Subcutaneous adipose tissue (tissue), 4 donors: ENCODE data around the gene HRCT1. TPM values are rescaled to one million over a fixed set of nuclear protein-coding genes. Genes with fewer than 3 reads are reported as not detected.

Experiments used
- CTCF ChIP-seq: fragments of 450-650 bp; IDR thresholded peaks from one replicate; pipeline ENCODE4 v1.5.1; 2016; ENCODE audit warnings: low read depth, mild to moderate bottlenecking, control low read depth, antibody characterized with exemption, moderate library complexity
- total RNA-seq, 4 donors: library from RNA; depleted of rRNA; stranded (reverse); fragments of >200 nt; gene quantifications; one replicate each; pipeline ENCODE4 v1.1.0, GENCODE V29; 2016

Gene HRCT1
- total RNA-seq, 4 donors from 2014 or later, result 9.5 to 24.4 (median 16.6) TPM

GRCh38 chr9:35952526-35953191 lies 46.7 kb downstream of the HRCT1 start:
- no peak for TF ChIP-seq CTCF

- no peak for TF ChIP-seq CTCF
These were observed 49.0 kb downstream of the HRCT1 start for GRCh38 chr9:35954942-35955546.

GRCh38 chr9:35956651-35957050 lies 50.6 kb downstream of the HRCT1 start:
- TF ChIP-seq CTCF, result no peak

Other genes with a start within 250 kb of the HRCT1 start
- gene RMRP, start 248.2 kb upstream of the HRCT1 start, total RNA-seq, result over 10,000 TPM in 2 of 4 donors, 1,000 to 10,000 TPM in 2; 5,303 to 20,573 (median 11,936) TPM
- 100 to 1,000 TPM in 2 of 4 donors, 10 to 100 TPM in 2; 60.7 to 119 (median 97.2) TPM for gene CCDC107, start 247.9 kb upstream of the HRCT1 start, total RNA-seq
- 1 to 10 TPM in 1 of 4 donors, under 1 TPM in 1, not detected in 2; 0.88 to 2.2 TPM for gene ARHGEF39, start 241.0 kb upstream of the HRCT1 start, total RNA-seq
- gene CA9, start 232.3 kb upstream of the HRCT1 start, total RNA-seq, result not detected
- gene TPM2, start 216.3 kb upstream of the HRCT1 start, total RNA-seq, result 100 to 1,000 TPM in 2 of 4 donors, 10 to 100 TPM in 2; 86.2 to 269 (median 115) TPM
- gene TLN1, start 174.0 kb upstream of the HRCT1 start, total RNA-seq, result 100 to 1,000 TPM; 247 to 590 (median 461) TPM
- gene CREB3, start 173.5 kb upstream of the HRCT1 start, total RNA-seq, result 10 to 100 TPM; 33.6 to 45.4 (median 38.6) TPM
- 100 to 1,000 TPM in 1 of 4 donors, 10 to 100 TPM in 3; 33.7 to 107 (median 41.6) TPM for gene GBA2, start 157.0 kb upstream of the HRCT1 start, total RNA-seq
- gene RGP1, start 156.9 kb upstream of the HRCT1 start, total RNA-seq, result 10 to 100 TPM; 11.6 to 21.7 (median 13.8) TPM
- gene MSMP, start 151.9 kb upstream of the HRCT1 start, total RNA-seq, result not detected
- gene NPR2, start 114.6 kb upstream of the HRCT1 start, total RNA-seq, result 10 to 100 TPM; 15.8 to 36.1 (median 24.3) TPM
- gene SPAG8, start 93.9 kb upstream of the HRCT1 start, total RNA-seq, result 1 to 10 TPM in 2 of 4 donors, under 1 TPM in 2; 0.33 to 1.8 (median 1.0) TPM
- 10 to 100 TPM; 27.7 to 98.1 (median 40.4) TPM for gene HINT2, start 91.2 kb upstream of the HRCT1 start, total RNA-seq
- not detected for gene FAM221B, start 77.5 kb upstream of the HRCT1 start, total RNA-seq
- 10 to 100 TPM in 1 of 4 donors, 1 to 10 TPM in 3; 4.1 to 10.4 (median 5.4) TPM for gene TMEM8B, start 77.0 kb upstream of the HRCT1 start, total RNA-seq
- not detected for gene OR13J1, start 35.8 kb upstream of the HRCT1 start, total RNA-seq
- gene SPAAR, start 3.3 kb downstream of the HRCT1 start, total RNA-seq, result 10 to 100 TPM in 2 of 4 donors, 1 to 10 TPM in 2; 7.8 to 42.4 (median 12.8) TPM
- not detected for gene OR2S2, start 52.0 kb downstream of the HRCT1 start, total RNA-seq
- gene RECK, start 130.7 kb downstream of the HRCT1 start, total RNA-seq, result 10 to 100 TPM; 17.0 to 28.0 (median 21.2) TPM
- gene GLIPR2, start 230.5 kb downstream of the HRCT1 start, total RNA-seq, result 10 to 100 TPM; 15.5 to 86.4 (median 40.7) TPM